Measurements from ENCODE around the gene SUPT6H. TPM values are rescaled to one million over a fixed set of nuclear protein-coding genes. Genes with fewer than 3 reads are reported as not detected.

SUPT6H gene
- total and polyA plus RNA-seq, 9 of the 15 experiments (the other 6 are each of a cell fraction or from before 2014, with no cell fraction given), result 1.7 to 77.7 (median 49.2) TPM

GRCh38 chr17:28747051-28747691 is 85.2 kb downstream of the SUPT6H start:
- Histone ChIP-seq H3K79me2 (ENCODE audit: control insufficient read depth, insufficient read depth, low read length) (peaks cover 67% of the 10 kb centered on the region), H3K4me2 (ENCODE audit: insufficient read depth, low read length) (no peak overlapping the region), H2AFZ (ENCODE audit: low read depth, low read length) (no peak overlapping the region), H3K9ac (ENCODE audit: insufficient read depth in 1 of 2, low read depth in 2 of 2, low read length in 2 of 2) (peak overlapping the region in 1 of 2 experiments; percentile 99; a peak in 2 of 4 replicates), H3K4me1 (replicated peaks in 1 of 2; ENCODE audit: control insufficient read depth in 2 of 2, insufficient read depth in 2 of 2, low read length in 2 of 2) (peaks cover 28 to 65% of the 10 kb centered on the region in 2 experiments), H3K27me3 (ENCODE audit: control insufficient read depth in 2 of 2, insufficient read depth in 2 of 2, low read length in 2 of 2) (no peaks in the 10 kb centered on the region), H3K9me3 (replicated peaks; ENCODE audit: control insufficient read depth, insufficient read depth, low read depth, low read length) (no peaks in the 10 kb centered on the region), H3K27ac (ENCODE audit: extremely low read depth, low read depth, low read length) (no peak overlapping the region), H3K4me3 (no peak overlapping the region), H3K36me3 (ENCODE audit: control insufficient read depth, insufficient read depth, low read length) (peaks cover 73% of the 10 kb centered on the region), H4K20me1 (replicated peaks; ENCODE audit: control insufficient read depth, insufficient read depth, low read length) (peaks cover 27% of the 10 kb centered on the region), H3K9me1 (ENCODE audit: control insufficient read depth, insufficient read depth, low read length) (no peaks in the 10 kb centered on the region)
- DNase-seq (ENCODE audit: extremely low read depth in 1 of 4, low spot score in 3 of 4), result peak in 2 of 4 experiments; percentile 23 to 42
- 92% methylated on average over 6 of the region's 7 CpGs for WGBS (ENCODE audit: insufficient coverage, low coverage, missing lambda C conversion rate)
- intact Hi-C loops (cut with micrococcal nuclease), result no loop called here
- in situ Hi-C loops (cut with MboI), result no loop called here
- CTCF ChIA-PET (ENCODE audit: low intra/inter-chr PET ratio), result interaction anchor here (6.8 kb wide), 1 partner anchor 20 kb away, joined by 117 read pairs; the partner anchor contains the start of genes NEK8 and TLCD1
- ATAC-seq, result no peak
- POLR2A ChIA-PET, result interaction anchor here (0.5 to 17.4 kb wide), 11 partner anchors 12 to 172 kb away, joined by 3 to 367 read pairs (median 3); partner anchors contain the start of genes NEK8, RPL23A and TLCD1
- no peak for FAIRE-seq
- BruUV-seq (replicated peaks), result no TSS peak
- TF ChIP-seq HMG20B (CRISPR knock-in tag; IDR thresholded peaks at IDR 0.05), result no peak
- peak; percentile 30; the same call in 1 of the 2 replicates for TF ChIP-seq POLR2G (IDR thresholded peaks at IDR 0.05; ENCODE audit: low read depth, low read length)
- TF ChIP-seq SNIP1 (IDR thresholded peaks at IDR 0.05; ENCODE audit: low read depth), result no peak
- no peak for TF ChIP-seq ZNF785 (CRISPR knock-in tag; IDR thresholded peaks at IDR 0.05)
- peak; percentile 8 for TF ChIP-seq RBM22 (IDR thresholded peaks at IDR 0.05; ENCODE audit: low read depth, low read length, poor library complexity, severe bottlenecking)
- TF ChIP-seq RBFOX2 (IDR thresholded peaks at IDR 0.05; ENCODE audit: low read depth, low read length), result peak; percentile 51; the same call in 1 of the 2 replicates
- TF ChIP-seq NBN (IDR thresholded peaks at IDR 0.05; ENCODE audit: low read depth), result no peak
- TF ChIP-seq, protein P1, sequence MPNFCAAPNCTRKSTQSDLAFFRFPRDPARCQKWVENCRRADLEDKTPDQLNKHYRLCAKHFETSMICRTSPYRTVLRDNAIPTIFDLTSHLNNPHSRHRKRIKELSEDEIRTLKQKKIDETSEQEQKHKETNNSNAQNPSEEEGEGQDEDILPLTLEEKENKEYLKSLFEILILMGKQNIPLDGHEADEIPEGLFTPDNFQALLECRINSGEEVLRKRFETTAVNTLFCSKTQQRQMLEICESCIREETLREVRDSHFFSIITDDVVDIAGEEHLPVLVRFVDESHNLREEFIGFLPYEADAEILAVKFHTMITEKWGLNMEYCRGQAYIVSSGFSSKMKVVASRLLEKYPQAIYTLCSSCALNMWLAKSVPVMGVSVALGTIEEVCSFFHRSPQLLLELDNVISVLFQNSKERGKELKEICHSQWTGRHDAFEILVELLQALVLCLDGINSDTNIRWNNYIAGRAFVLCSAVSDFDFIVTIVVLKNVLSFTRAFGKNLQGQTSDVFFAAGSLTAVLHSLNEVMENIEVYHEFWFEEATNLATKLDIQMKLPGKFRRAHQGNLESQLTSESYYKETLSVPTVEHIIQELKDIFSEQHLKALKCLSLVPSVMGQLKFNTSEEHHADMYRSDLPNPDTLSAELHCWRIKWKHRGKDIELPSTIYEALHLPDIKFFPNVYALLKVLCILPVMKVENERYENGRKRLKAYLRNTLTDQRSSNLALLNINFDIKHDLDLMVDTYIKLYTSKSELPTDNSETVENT (CRISPR knock-in tag; IDR thresholded peaks at IDR 0.05), result no peak
- TF ChIP-seq HDAC6 (IDR thresholded peaks at IDR 0.05; ENCODE audit: low read depth, low read length), result no peak

All from K562 (cell line).